HG03457 (cell line): ENCODE data around the gene CDH4.

ENCODE experiments used
- ATAC-seq: cut with Tn5 transposase; IDR thresholded peaks from one replicate; pipeline ENCODE4 v1.9.1; 2021; ENCODE audit warnings: moderate number of reproducible peaks; ENCODE audit not compliant: unreplicated experiment

Gene CDH4

GRCh38 chr20:61907081-61907891 lies 655.2 kb downstream of the CDH4 start:
- ATAC-seq: no peak

DNA sequence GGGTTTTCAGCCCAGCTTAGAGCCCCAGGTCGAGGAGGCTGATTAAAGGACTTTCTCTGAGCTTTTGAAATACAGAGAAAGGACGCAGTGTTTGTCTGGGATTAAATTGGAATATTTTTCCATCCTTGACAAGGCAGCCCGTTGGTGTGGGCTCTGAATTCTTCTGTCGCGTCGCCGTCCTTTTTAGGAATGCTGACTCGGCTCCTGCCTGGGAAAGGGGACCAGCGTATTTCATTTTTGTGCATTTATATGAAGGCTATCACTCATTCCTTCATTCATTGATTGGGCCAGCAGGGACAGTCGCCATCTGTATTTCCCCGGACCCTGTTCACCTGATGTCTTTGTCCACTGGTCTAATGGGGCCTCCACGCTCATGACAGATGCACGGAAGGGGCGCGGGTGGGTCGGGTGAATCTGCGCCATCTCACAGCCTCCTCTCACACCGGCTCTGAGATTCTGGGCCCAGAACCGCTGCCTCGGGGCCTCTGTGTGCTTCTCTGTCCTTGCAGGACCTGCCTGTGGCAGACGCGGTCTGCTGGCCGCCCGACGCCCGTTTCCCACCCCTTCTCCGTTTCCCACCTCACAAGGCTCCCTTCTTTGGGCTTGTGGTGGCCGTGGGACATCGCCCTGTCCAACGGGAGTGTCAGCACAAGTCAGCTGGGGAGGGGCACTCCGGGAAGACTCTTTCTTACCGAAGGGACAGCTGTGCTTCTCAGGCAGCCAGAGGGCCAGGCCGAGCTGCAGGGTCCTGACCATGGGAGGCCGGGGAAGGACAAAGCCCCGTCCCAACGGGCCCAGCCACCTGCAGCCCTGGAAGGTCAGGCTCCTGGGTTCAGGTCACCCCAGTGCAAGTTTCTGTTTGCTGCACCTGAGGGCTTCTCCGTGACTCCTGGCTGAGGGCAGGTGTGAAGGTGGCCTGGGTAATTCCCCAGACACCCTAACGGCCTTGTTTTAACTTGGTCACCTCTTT lies 656.3 kb downstream of the CDH4 start:
- no peak for ATAC-seq

GRCh38 chr20:61909028-61909427 lies 657.0 kb downstream of the CDH4 start:
- ATAC-seq: no peak

DNA sequence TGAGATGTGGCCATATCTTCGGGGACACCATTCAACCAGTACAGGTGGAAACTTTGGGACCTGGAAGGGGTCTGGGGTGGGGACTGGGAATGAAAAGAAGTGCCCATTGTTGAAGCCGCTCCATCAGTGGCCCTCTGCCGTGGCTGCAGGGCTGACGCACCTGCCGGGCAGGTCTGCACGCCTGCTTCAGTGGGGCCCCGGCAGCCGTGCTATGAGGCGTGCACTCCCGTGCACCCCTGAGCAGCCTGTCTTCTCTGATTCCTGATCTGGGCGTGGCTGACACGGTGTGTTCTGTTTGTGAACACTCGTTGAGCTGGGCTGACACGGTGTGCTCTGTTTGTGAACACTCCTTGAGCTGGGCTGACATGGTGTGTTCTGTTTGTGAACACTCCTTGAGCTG lies 657.8 kb downstream of the CDH4 start:
- no peak for ATAC-seq

DNA sequence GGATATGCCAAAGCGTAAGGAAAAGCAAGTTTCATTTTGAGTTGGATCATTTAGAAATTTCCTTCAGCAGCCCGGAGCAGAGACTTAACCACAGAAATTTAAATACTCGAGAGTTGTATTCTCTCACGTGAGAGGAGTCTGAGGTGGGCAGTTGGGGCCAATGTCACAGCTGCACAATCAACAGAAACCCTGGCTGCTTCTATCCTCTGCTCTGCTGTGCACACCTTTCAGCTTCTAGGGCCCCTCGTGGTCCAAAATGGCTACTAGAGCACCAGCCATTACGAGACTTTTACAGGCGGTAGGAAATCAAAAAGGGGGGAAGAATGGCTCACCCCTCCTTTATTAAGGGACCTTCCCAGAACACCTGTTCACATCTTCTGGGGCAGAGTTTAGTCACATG lies 659.8 kb downstream of the CDH4 start:
- no peak for ATAC-seq

DNA sequence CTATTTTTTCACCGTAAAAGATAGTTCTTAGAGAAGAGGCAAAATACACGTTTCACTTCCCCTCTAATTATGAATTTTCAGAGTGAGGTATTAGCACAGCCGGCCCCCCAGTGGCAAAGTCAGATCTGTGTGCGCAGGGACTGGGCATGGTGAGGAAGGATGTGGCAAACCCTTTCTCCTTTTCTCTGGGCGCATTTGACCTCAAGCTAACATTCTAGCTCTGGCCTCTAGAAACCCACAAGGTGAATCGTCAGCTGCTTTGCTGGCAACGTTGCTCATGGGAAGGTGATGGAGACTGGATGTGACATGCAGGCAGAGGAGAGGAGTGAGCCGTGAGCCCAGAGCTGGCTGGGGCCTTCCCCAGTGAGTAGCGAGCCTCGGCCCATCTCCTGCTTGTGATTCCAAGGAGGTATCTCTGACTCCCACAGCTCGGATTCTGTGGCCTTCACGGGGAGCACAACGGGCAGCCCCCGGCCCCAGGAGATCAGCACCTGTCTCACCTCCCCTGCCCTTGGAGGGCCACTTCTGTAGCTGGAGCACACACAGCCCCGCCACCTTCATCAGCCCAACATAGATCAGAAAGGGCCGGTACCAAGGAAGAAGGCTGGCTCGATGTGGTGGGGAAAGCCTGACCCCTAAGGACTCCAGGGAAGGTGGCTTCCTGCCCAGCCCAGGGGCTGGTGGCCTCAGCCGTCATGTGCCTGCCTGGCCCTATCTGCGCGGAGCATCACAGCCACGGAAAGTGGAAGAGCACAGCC lies 660.8 kb downstream of the CDH4 start:
- no peak for ATAC-seq

- no peak for ATAC-seq
Observed at GRCh38 chr20:61913423-61914225, 661.6 kb downstream of the CDH4 start.

- ATAC-seq: no peak
Observed at GRCh38 chr20:61915101-61915500, 663.0 kb downstream of the CDH4 start.

- ATAC-seq: no peak
Observed at GRCh38 chr20:61916318-61916891, 664.3 kb downstream of the CDH4 start.

GRCh38 chr20:61917474-61918145 lies 665.5 kb downstream of the CDH4 start:
- ATAC-seq: no peak

DNA sequence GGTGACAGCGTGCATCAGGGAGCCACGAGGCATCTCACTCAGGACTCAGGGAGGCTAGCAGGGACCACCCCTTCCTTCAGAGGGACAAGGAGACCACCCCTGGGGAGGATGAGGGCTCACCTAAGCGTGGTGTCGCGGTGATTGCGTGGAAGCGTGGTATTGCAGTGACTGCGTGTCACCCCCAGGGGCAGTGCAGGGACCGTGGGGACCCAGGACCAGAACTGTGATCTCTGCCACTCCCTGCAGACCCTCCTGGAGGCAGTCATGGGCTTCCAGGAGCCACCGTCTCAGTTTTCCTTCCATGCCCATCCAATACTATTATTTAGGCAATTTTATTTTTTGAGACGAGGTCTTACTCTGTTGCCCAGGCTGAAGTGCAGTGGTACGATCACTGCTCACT lies 666.5 kb downstream of the CDH4 start:
- no peak for ATAC-seq

DNA sequence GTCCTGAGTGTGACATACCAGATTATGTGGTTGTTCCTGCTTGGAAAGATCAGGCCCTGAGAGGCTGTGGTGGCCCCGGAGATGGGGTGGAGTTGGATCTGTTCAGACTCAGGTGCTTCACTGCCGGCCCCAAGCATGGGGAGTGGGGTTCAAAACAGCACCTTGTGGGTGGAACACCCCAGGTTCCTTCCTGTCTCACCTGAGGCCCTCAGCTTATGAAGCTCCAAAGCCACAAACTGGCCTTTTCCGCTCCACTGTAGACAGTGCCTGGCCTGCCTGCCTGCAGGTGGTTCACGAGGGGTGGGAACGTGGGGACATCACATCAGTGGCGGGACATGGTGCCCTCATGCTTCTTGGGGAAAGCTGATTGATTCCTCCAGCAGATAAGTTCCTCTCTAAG lies 667.2 kb downstream of the CDH4 start:
- ATAC-seq: no peak

- ATAC-seq: no peak
Observed at GRCh38 chr20:61919675-61920365, 667.8 kb downstream of the CDH4 start.

- no peak for ATAC-seq
Observed at GRCh38 chr20:61922411-61922810, 670.4 kb downstream of the CDH4 start.

GRCh38 chr20:61922936-61923335 lies 670.9 kb downstream of the CDH4 start:
- ATAC-seq: no peak

DNA sequence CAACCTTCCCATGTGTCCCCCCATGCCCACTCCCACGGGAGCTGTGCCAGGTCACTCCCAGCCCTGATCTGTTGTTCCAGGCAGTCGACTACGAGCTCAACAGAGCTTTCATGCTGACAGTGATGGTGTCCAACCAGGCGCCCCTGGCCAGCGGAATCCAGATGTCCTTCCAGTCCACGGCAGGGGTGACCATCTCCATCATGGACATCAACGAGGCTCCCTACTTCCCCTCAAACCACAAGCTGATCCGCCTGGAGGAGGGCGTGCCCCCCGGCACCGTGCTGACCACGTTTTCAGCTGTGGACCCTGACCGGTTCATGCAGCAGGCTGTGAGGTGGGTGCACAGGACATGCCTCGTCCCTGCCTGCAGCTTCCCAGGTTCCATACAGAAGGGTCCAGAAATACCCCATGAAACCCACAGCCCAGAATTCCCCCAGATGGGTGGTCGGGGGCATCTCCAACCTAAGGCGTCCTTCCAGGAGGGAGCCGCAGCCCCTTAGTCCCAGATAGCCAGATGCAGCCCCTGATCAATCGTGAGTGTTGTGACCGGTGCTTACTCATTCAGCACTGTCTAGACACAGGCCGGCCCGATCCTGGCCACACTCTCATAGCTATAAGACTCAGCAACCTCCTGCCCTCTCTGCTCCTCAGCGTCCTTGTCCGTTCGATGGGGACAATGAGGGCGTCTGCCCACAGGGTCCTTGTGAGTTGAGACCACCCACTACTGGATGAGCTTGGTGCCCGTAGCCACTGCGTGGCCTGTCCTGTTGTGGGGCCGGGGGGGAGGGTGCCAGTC lies 671.5 kb downstream of the CDH4 start:
- ATAC-seq: no peak

DNA sequence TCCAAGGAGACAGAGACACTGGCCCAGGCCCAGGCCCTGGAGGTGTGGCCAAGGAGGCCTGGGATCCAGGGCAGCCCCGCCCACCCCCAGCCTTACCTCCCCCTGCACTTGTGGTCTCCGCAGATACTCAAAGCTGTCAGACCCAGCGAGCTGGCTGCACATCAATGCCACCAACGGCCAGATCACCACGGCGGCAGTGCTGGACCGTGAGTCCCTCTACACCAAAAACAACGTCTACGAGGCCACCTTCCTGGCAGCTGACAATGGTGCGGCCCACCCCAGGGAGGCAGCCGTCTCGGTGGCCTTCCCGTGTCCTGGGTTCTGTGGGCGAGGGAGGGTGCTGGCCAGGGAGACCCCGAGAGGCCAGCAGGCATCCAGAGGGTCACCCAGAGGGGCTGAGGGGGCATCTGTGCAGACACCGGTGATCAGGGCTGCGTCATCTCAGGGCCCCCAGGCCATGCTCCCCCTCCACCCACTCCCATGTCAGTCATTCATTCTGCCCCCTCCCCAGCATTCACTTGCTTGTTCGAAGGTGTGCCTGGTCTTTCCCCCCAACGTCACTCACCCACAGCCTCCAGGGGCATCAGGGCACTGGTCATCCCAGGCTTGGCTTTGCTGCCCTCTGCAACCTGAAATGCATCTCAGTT lies 672.3 kb downstream of the CDH4 start:
- ATAC-seq: no peak
